ENCODE measurements around the gene EZR. TPM values are rescaled to one million over a fixed set of nuclear protein-coding genes. Genes with fewer than 3 reads are reported as not detected.

Gene EZR
- total and polyA plus RNA-seq, 8 donors, result 69.5 to 317 (median 218) TPM

DNA sequence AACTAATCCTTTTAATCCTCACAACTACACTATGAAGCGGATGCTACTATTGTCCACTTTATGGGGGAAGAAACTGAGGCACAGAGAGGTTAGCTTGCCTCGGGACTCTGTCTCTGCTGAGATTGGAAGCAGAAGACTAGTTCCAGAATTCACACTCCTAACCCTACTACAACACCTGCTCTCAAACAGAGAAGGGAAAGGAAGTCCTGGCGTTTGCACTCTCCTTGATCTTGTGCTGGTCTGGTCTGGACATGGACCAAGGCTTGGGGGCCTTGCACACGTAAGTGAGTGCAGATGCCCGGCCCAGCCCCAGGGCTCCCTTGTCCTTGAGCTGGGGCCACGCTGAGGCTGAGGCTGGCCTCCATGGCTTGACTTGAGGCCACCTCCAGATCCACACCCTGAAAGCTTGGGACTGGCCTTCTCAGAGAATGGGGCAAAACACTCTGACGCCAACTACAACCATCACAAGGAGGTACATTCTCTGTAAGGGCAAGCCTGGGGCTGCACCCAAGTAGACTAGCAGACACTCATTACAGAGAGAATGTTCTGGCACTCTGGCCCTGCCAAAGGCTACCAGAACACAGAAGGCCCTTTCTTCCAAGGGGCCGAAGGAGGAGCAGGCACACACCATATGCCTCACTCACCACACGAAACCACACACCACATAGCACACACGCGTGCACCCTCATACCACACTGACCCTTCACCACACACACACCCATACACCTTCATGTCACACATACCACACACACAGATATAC lies 33.3 kb upstream of the EZR start:
- Histone ChIP-seq H3K36me3 (no peaks in the 10 kb centered on the region), H3K4me3 (no peak overlapping the region), H3K27me3 (no peaks in the 10 kb centered on the region), H3K9me3 (no peaks in the 10 kb centered on the region), H3K4me1 (peaks cover 19 to 74% (median 49%) of the 10 kb centered on the region in 4 donors), H3K27ac (peak overlapping the region; percentile 80 to 93 (median 87))
- 79 to 88% (median 82%) methylated on average over 11 of the region's 11 CpGs for WGBS, 5 donors
- DNase-seq, result peak in 1 of 2 donors; percentile 34
- intact Hi-C loops (cut with DNase I; ENCODE audit: low total_unique reads), result no loop called here
- TF ChIP-seq, protein P1, sequence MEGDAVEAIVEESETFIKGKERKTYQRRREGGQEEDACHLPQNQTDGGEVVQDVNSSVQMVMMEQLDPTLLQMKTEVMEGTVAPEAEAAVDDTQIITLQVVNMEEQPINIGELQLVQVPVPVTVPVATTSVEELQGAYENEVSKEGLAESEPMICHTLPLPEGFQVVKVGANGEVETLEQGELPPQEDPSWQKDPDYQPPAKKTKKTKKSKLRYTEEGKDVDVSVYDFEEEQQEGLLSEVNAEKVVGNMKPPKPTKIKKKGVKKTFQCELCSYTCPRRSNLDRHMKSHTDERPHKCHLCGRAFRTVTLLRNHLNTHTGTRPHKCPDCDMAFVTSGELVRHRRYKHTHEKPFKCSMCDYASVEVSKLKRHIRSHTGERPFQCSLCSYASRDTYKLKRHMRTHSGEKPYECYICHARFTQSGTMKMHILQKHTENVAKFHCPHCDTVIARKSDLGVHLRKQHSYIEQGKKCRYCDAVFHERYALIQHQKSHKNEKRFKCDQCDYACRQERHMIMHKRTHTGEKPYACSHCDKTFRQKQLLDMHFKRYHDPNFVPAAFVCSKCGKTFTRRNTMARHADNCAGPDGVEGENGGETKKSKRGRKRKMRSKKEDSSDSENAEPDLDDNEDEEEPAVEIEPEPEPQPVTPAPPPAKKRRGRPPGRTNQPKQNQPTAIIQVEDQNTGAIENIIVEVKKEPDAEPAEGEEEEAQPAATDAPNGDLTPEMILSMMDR (IDR thresholded peaks at IDR 0.05), result no peak
- TF ChIP-seq EP300 (IDR thresholded peaks at IDR 0.05) (no peak), POLR2A (IDR thresholded peaks at IDR 0.05) (no peak), POLR2AphosphoS5 (IDR thresholded peaks at IDR 0.05) (no peak)

DNA sequence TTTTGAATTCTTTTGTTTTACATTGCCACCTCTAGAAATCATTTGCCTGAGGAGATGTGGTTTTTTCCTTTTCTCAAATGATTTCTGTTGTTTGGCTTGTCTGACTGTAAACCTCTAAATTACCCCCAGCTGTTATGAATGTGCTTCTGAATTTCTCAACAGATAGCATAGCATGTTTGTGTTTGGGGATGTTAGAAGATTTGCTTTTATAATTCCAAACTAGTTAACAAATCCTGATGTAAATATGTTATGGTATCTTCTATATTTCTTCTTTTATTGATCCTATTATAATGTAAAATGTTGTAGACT lies 31.6 kb upstream of the EZR start:
- no peak for TF ChIP-seq POLR2AphosphoS5 (IDR thresholded peaks at IDR 0.05)
- Histone ChIP-seq H3K27me3 (no peaks in the 10 kb centered on the region), H3K27ac (peak overlapping the region in 4 of 5 donors; percentile 80 to 93 (median 87)), H3K9me3 (no peaks in the 10 kb centered on the region), H3K4me1 (peaks cover 19 to 56% (median 42%) of the 10 kb centered on the region in 4 donors), H3K36me3 (no peaks in the 10 kb centered on the region), H3K4me3 (no peak overlapping the region)
- DNase-seq, result no peak
- intact Hi-C loops (cut with DNase I; ENCODE audit: low total_unique reads), result no loop called here

DNA sequence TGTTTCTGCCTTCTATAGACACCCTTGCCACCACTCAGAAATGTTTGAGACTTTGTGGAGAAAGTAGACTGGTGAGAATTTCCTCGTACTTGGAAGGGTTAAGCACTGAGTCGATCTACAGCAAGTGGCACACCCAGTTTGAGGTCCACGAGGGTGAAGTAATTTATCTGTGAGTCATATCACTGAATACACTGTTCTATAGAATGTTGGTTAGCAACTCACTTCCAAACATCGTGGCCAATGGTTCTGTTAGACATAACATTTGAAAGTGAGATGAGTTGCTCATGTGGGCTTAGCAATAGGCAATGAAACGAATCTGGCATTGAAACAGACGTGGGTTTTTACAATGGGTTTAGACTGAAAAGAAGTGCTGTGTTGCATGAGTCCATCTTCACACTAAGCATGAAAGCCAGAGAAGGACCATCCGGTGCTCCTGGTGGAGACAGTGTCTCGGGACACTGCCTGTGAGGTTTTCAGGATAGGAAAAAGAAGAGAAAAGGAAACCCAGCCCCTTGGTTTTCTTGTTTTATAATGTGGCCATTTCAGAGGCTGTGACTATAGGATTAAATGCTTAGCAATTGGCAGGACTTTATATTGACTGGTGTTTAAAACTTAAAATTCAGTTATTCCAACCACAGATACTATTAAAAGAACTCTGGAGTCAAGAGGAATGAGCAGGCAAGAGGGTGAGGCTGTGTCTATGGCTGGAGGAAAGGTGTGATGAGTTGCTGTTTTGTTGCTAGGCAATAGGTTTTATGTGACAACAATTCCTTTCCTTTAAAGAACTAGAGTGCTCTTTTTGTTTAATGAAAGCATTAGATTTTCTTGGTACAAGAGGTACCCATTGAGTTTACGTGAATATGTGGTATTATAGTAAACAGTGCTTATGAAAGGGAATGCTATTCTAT lies 31.0 kb upstream of the EZR start:
- H3K27ac ChIP-seq, result peak overlapping the region; percentile 80 to 93 (median 87)
- TF ChIP-seq POLR2A (IDR thresholded peaks at IDR 0.05) (no peak), EP300 (IDR thresholded peaks at IDR 0.05) (no peak), POLR2AphosphoS5 (IDR thresholded peaks at IDR 0.05) (peak in 2 of 3 donors; percentile 67 to 83)
- TF ChIP-seq, protein P1 (IDR thresholded peaks at IDR 0.05), result no peak
- peak; percentile 54 to 94 for DNase-seq
- 9 to 24% (median 20%) methylated on average over 9 of the region's 9 CpGs for WGBS, 5 donors
- no peaks in the 10 kb centered on the region for H3K27me3 ChIP-seq
- H3K36me3 ChIP-seq, result no peaks in the 10 kb centered on the region
- intact Hi-C loops (cut with DNase I; ENCODE audit: low total_unique reads), result no loop called here
- H3K4me3 ChIP-seq, result no peak overlapping the region
- no peaks in the 10 kb centered on the region for H3K9me3 ChIP-seq
- H3K4me1 ChIP-seq, result peaks cover 19 to 55% (median 40%) of the 10 kb centered on the region in 4 donors

DNA sequence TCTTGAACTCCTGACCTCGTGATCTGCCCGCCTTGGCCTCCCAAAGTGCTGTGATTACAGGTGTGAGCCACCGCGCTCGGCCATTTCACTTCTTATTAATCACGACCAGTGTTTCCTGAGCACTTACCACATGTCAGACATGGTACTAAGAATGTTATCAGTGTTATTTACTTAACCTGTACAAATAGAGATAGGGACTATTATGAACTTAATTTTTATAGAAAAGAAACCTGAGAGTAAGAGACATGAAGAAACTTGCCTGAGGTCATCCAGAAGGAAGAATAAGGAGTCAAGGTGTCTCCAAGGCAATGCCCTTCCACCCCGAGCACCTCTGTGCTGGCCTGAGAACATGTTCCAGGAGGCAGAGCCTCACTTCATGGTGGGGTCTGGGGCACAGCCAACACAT lies 29.3 kb upstream of the EZR start:
- TF ChIP-seq EP300 (IDR thresholded peaks at IDR 0.05) (no peak), POLR2AphosphoS5 (IDR thresholded peaks at IDR 0.05) (peak in 2 of 3 donors; percentile 47 to 74)
- Histone ChIP-seq H3K9me3 (no peaks in the 10 kb centered on the region), H3K27ac (peak overlapping the region; percentile 80 to 93 (median 87)), H3K4me1 (peaks cover 8 to 49% (median 27%) of the 10 kb centered on the region in 4 donors), H3K4me3 (no peak overlapping the region), H3K36me3 (no peaks in the 10 kb centered on the region), H3K27me3 (no peaks in the 10 kb centered on the region)
- 27 to 83% (median 50%) methylated on average over 7 of the region's 7 CpGs for WGBS, 5 donors
- intact Hi-C loops (cut with DNase I; ENCODE audit: low total_unique reads), result no loop called here
- DNase-seq, result peak; percentile 74 to 78

DNA sequence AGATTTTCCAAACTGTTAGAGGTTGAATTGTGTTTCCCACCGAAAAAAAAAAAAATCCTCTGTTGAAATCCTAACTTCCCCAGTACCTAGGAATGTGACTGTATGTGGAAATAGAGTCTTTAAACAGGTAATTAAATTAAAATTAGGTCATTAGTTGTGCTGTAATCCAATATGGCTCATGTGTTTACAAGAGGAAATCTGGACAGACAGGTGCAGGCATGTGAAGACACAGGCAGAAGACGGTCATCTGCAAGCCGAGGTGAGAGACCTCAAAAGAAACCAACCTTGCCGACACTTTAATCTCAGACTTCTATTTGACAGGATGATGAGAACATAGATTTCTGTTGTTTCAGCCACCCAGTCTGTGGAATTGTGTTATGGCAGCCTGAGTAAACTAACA lies 28.6 kb upstream of the EZR start:
- no peaks in the 10 kb centered on the region for H3K9me3 ChIP-seq
- WGBS, 5 donors, result 85 to 95% (median 90%) methylated on average over 4 of the region's 4 CpGs
- no peaks in the 10 kb centered on the region for H3K36me3 ChIP-seq
- H3K4me3 ChIP-seq, result no peak overlapping the region
- peaks cover 4 to 42% (median 19%) of the 10 kb centered on the region in 4 donors for H3K4me1 ChIP-seq
- no peaks in the 10 kb centered on the region for H3K27me3 ChIP-seq
- intact Hi-C loops (cut with DNase I; ENCODE audit: low total_unique reads), result no loop called here
- DNase-seq, result no peak
- H3K27ac ChIP-seq, result peak overlapping the region; percentile 71 to 93 (median 87)
- TF ChIP-seq POLR2AphosphoS5 (IDR thresholded peaks at IDR 0.05), result no peak
- no peak for TF ChIP-seq EP300 (IDR thresholded peaks at IDR 0.05)
